H1 (cell line): ENCODE measurements around the gene PMEPA1. TPM values are rescaled to one million over a fixed set of nuclear protein-coding genes. Genes with fewer than 3 reads are reported as not detected.

Experiments
- CTCF ChIA-PET: fragments of 300-600 bp; sonication (Branson Sonifier 250); formaldehyde crosslinking; loops from one replicate; lab custom pipeline; 2021; ENCODE audit not compliant: partially characterized antibody; lab: Charles Lee
- POLR2A ChIA-PET: fragments of 300-600 bp; sonication (Branson Sonifier 250); formaldehyde crosslinking; loops from one replicate; lab custom pipeline; 2021; ENCODE audit warnings: inconsistent platforms; ENCODE audit not compliant: partially characterized antibody; lab: Charles Lee
- DNase-seq, 2 experiments: peaks; one replicate each; pipeline versions ENCODE4 v3.0.0 to v3.0.0-alpha.2; 2010 to 2022; ENCODE audit warnings: low spot score in 2 of 2, low read depth in 1 of 2, mixed read lengths in 1 of 2
- FAIRE-seq: peaks from 2 replicates; lab custom pipeline; 2011; peaks lifted over from hg19 to GRCh38; lab: Jason Lieb, UNC
- H2AFZ ChIP-seq: 2 replicates; pipeline ENCODE4 v1.8.1; 2012; ENCODE audit warnings: low read length, inconsistent platforms
- H2AK5ac ChIP-seq: 2 replicates; pipeline ENCODE4 v1.6.1; 2013; ENCODE audit warnings: low read depth, low read length
- H2BK120ac ChIP-seq: replicated peaks from 2 replicates; pipeline ENCODE3; 2013; ENCODE audit warnings: low read depth, low read length, inconsistent platforms
- H2BK12ac ChIP-seq: 2 replicates; pipeline ENCODE4 v1.6.1; 2013; ENCODE audit warnings: low read depth, low read length
- H2BK15ac ChIP-seq: 2 replicates; pipeline ENCODE4 v1.6.1; 2013; ENCODE audit warnings: low read length
- H2BK20ac ChIP-seq: 2 replicates; pipeline ENCODE4 v1.6.1; 2013; ENCODE audit warnings: low read length
- H2BK5ac ChIP-seq: 2 replicates; pipeline ENCODE4 v1.6.1; 2013; ENCODE audit warnings: low read depth, low read length
- H3K14ac ChIP-seq: 2 replicates; pipeline ENCODE4 v1.6.1; 2013; ENCODE audit warnings: inconsistent platforms; ENCODE audit not compliant: insufficient read length
- H3K18ac ChIP-seq: 2 replicates; pipeline ENCODE4 v1.6.1; 2013; ENCODE audit warnings: low read length; ENCODE audit errors: extremely low read depth
- H3K23ac ChIP-seq: 2 replicates; pipeline ENCODE4 v1.6.1; 2013; ENCODE audit warnings: inconsistent platforms; ENCODE audit not compliant: insufficient read length
- H3K23me2 ChIP-seq: 2 replicates; pipeline ENCODE4 v1.6.1; 2013; ENCODE audit warnings: low read depth, low read length
- H3K27ac ChIP-seq: 2 replicates; pipeline ENCODE4 v1.6.1; 2011; ENCODE audit warnings: low read depth, low read length, inconsistent platforms
- H3K27me3 ChIP-seq, 4 experiments: replicated peaks in 1 of 4; 1 replicate in 1 of 4; 2 replicates in 3 of 4; pipeline versions ENCODE4 v1.6.1 to v1.8.1; 2011 to 2013; ENCODE audit warnings: low read length in 3 of 4, mild to moderate bottlenecking in 3 of 4, inconsistent platforms in 2 of 4, mixed read lengths in 2 of 4, moderate library complexity in 1 of 4; ENCODE audit not compliant: control insufficient read depth in 3 of 4, insufficient read depth in 3 of 4; ENCODE audit errors: extremely low read depth in 1 of 4
- H3K36me3 ChIP-seq, 4 experiments: 2 replicates each; pipeline versions ENCODE4 v1.6.1 to v1.8.1; 2011 to 2013; ENCODE audit warnings: mild to moderate bottlenecking in 4 of 4, low read length in 3 of 4, moderate library complexity in 2 of 4, control low read depth in 1 of 4, inconsistent platforms in 1 of 4; ENCODE audit not compliant: insufficient read depth in 4 of 4, control insufficient read depth in 2 of 4
- H3K4ac ChIP-seq: replicated peaks from 2 replicates; pipeline ENCODE3; 2013; ENCODE audit warnings: low read length, low read depth, mixed read lengths, inconsistent platforms; ENCODE audit not compliant: insufficient read length
- H3K4me1 ChIP-seq, 4 experiments: replicated peaks in 1 of 4; 1 replicate in 1 of 4; 2 replicates in 3 of 4; pipeline versions ENCODE4 v1.6.1 to v1.8.1; 2011 to 2013; ENCODE audit warnings: low read length in 3 of 4, inconsistent platforms in 2 of 4, mixed read lengths in 1 of 4; ENCODE audit not compliant: insufficient read depth in 4 of 4, control insufficient read depth in 3 of 4
- H3K4me2 ChIP-seq, 2 experiments: 2 replicates each; pipeline versions ENCODE4 v1.6.1 to v1.8.1; 2011 to 2013; ENCODE audit warnings: low read depth in 2 of 2, low read length in 2 of 2, control low read depth in 1 of 2, inconsistent platforms in 1 of 2, mild to moderate bottlenecking in 1 of 2; ENCODE audit not compliant: insufficient read depth in 1 of 2
- H3K4me3 ChIP-seq, 4 experiments: fragments of 200-600, 300-600 bp in 1 of 4; sonication (generic), shearing (Covaris generic), sonication (Bioruptor Twin) in 1 of 4; 2 replicates each; pipeline versions ENCODE4 v1.5.1 to v1.8.1; 2011 to 2016; ENCODE audit warnings: low read length in 4 of 4, low read depth in 3 of 4, control low read depth in 2 of 4, inconsistent platforms in 2 of 4, mild to moderate bottlenecking in 2 of 4, mixed read lengths in 1 of 4, moderate library complexity in 1 of 4; ENCODE audit not compliant: insufficient read depth in 2 of 4; ENCODE audit errors: extremely low read depth in 1 of 4
- H3K56ac ChIP-seq: replicated peaks from 2 replicates; pipeline ENCODE3; 2013; ENCODE audit warnings: low read depth, mild to moderate bottlenecking, mixed read lengths, low read length, inconsistent platforms; ENCODE audit not compliant: insufficient read length
- H3K79me1 ChIP-seq: 2 replicates; pipeline ENCODE4 v1.6.1; 2013; ENCODE audit warnings: low read depth, low read length, control low read depth
- H3K79me2 ChIP-seq, 2 experiments: 2 replicates each; pipeline versions ENCODE4 v1.6.1 to v1.8.1; 2012 to 2013; ENCODE audit warnings: low read length in 2 of 2, mild to moderate bottlenecking in 2 of 2, inconsistent platforms in 1 of 2; ENCODE audit not compliant: insufficient read depth in 2 of 2, control insufficient read depth in 1 of 2
- H3K9ac ChIP-seq, 4 experiments: replicated peaks in 1 of 4; 1 replicate in 1 of 4; 2 replicates in 3 of 4; pipeline versions ENCODE4 v1.6.1 to v1.8.1; 2011 to 2013; ENCODE audit warnings: low read depth in 3 of 4, low read length in 3 of 4, control low read depth in 2 of 4, mild to moderate bottlenecking in 2 of 4, moderate library complexity in 2 of 4, inconsistent platforms in 1 of 4; ENCODE audit errors: extremely low read depth in 1 of 4
- H3K9me3 ChIP-seq, 2 experiments: 2 replicates each; pipeline versions ENCODE4 v1.6.1 to v1.8.1; 2012 to 2013; ENCODE audit warnings: mild to moderate bottlenecking in 2 of 2, moderate library complexity in 2 of 2, control low read depth in 1 of 2, inconsistent platforms in 1 of 2, low read depth in 1 of 2, low read length in 1 of 2, mixed read lengths in 1 of 2; ENCODE audit not compliant: insufficient read depth in 2 of 2
- H4K20me1 ChIP-seq, 2 experiments: replicated peaks in 1 of 2; 2 replicates each; pipeline versions ENCODE3 to v1.8.1; 2011 to 2013; ENCODE audit warnings: inconsistent platforms in 2 of 2, low read length in 2 of 2, mild to moderate bottlenecking in 1 of 2; ENCODE audit not compliant: insufficient read depth in 2 of 2, control insufficient read depth in 1 of 2
- H4K5ac ChIP-seq: 2 replicates; pipeline ENCODE4 v1.6.1; 2013; ENCODE audit warnings: low read length, low read depth, mixed read lengths, inconsistent platforms; ENCODE audit not compliant: insufficient read length
- H4K8ac ChIP-seq: 2 replicates; pipeline ENCODE4 v1.8.0; 2013; ENCODE audit warnings: mild to moderate bottlenecking, moderate library complexity, low read length, inconsistent platforms; ENCODE audit not compliant: insufficient read depth; ENCODE audit errors: extremely low read depth
- H4K91ac ChIP-seq: replicated peaks from 2 replicates; pipeline ENCODE3; 2013; ENCODE audit warnings: low read length, mixed read lengths, inconsistent platforms; ENCODE audit not compliant: insufficient read length
- HDAC6 ChIP-seq: IDR thresholded peaks from one replicate; pipeline ENCODE4 v1.7.1; 2012; ENCODE audit warnings: low read depth, mild to moderate bottlenecking, inconsistent platforms, low read length, moderate library complexity
- POLR2A ChIP-seq, 2 experiments: IDR thresholded peaks; 1 replicate in 1 of 2; 2 replicates in 1 of 2; pipeline ENCODE4 v1.6.1; 2011; ENCODE audit warnings: low read depth in 2 of 2, low read length in 2 of 2, mild to moderate bottlenecking in 2 of 2; ENCODE audit errors: control extremely low read depth in 1 of 2
- WGBS, 2 experiments: shearing (Covaris generic) in 1 of 2; methylation state at CpG; one replicate each; pipeline versions ENCODE4 v1.1.6 to v1.1.7; 2013 to 2015; ENCODE audit warnings: low lambda C conversion rate in 2 of 2, mixed read lengths in 2 of 2, inconsistent platforms in 1 of 2, low coverage in 1 of 2, missing lambda C conversion rate in 1 of 2; ENCODE audit not compliant: insufficient replicate concordance in 2 of 2, insufficient coverage in 1 of 2, insufficient read length in 1 of 2; ENCODE audit errors: extremely low coverage in 1 of 2, missing lambda C conversion rate in 1 of 2; 5-methylcytosine and 5-hydroxymethylcytosine counted together
- polyA plus RNA-seq, 7 experiments: library from polyadenylated mRNA; depleted of rRNA in 3 of 7; stranded (reverse) in 5 of 7; unstranded in 2 of 7; fragments of >200 nt in 5 of 7; fragments of 200-250 nt in 2 of 7; gene quantifications; 1 replicate in 5 of 7; 2 replicates in 1 of 7; 4 replicates in 1 of 7; pipeline versions ENCODE4 v1.2.1 to v1.2.3, GENCODE V29; 2011 to 2013; ENCODE audit warnings: missing spikeins in 2 of 7, mixed read lengths in 2 of 7
- total RNA-seq: library from RNA; stranded (reverse); fragmentation: NEBNext Ultra II Directional; extraction: Animal tissue kit (Norgen Biotek cat#: 25700); gene quantifications from 2 replicates; pipeline ENCODE4 v1.2.1, GENCODE V29; 2021

The PMEPA1 gene
- total and polyA plus RNA-seq, 2 of the 8 experiments (the other 6 are each of a cell fraction or from before 2014, with no cell fraction given): 12.7 to 20.5 TPM

DNA sequence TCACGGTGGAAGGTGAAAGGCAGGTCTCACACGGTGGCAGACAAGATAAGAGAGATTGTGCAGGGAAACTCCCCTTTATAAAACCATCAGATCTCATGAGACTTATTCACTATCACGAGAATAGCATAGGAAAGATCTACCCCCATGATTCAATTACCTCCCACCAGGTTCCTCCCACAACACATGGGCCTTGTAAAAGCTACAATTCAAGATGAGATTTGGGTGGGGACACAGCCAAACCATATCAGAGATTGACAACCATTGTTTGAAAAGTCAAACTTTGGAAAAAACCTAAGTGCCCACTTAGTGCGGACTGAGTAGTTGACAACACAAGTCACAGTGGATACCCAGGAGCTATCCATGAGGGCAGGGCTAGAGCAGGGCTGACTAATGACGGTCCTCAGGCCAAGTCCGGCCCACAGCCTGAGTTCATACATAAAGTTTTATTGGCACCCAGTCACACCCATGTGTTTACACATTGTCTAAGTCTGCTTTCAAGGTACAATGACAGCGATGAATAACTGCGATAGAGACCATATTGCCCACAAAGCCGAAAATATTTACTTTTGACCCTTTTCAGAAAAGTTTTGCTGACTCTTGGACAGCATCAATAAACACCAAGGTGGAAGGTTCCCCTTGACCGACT lies 33.8 kb upstream of the PMEPA1 start:
- H2BK15ac ChIP-seq: no peak overlapping the region
- H2BK20ac ChIP-seq: no peak overlapping the region
- FAIRE-seq (no peak), DNase-seq (no peak)
- H2BK5ac ChIP-seq: no peak overlapping the region
- TF ChIP-seq HDAC6: no peak
- no peak for TF ChIP-seq POLR2A (IDR thresholded peaks at IDR 0.05; ENCODE audit: control extremely low read depth in 1 of 2, low read depth in 2 of 2, low read length in 2 of 2)
- no peak overlapping the region for H4K8ac ChIP-seq
- no peak overlapping the region for H2BK120ac ChIP-seq
- no peaks in the 10 kb centered on the region for H3K36me3 ChIP-seq
- H3K9me3 ChIP-seq: no peaks in the 10 kb centered on the region
- H3K23me2 ChIP-seq: no peaks in the 10 kb centered on the region
- H3K79me1 ChIP-seq: no peaks in the 10 kb centered on the region
- H3K27ac ChIP-seq: no peak overlapping the region
- no peak overlapping the region for H3K4me2 ChIP-seq
- no peaks in the 10 kb centered on the region for H4K20me1 ChIP-seq
- H3K4me3 ChIP-seq: no peak overlapping the region
- WGBS, 2 experiments: 91% methylated on average over 10 of the region's 10 CpGs; no CpG with 5 or more reads in 1 of the 2 experiments
- H3K27me3 ChIP-seq: no peaks in the 10 kb centered on the region
- POLR2A ChIA-PET: no interaction called here
- no peak overlapping the region for H3K9ac ChIP-seq
- no peak overlapping the region for H3K56ac ChIP-seq
- H3K14ac ChIP-seq: no peak overlapping the region
- no peak overlapping the region for H3K18ac ChIP-seq
- no peak overlapping the region for H3K4ac ChIP-seq
- no peak overlapping the region for H2AFZ ChIP-seq
- no peak overlapping the region for H2BK12ac ChIP-seq
- CTCF ChIA-PET: interaction anchor here (0.6 kb wide), 1 partner anchor 17 kb away, joined by 3 read pairs; no protein-coding TSS in a partner anchor
- no peaks in the 10 kb centered on the region for H3K79me2 ChIP-seq
- no peak overlapping the region for H2AK5ac ChIP-seq
- H3K4me1 ChIP-seq: peaks cover 0 to 9% (median 0%) of the 10 kb centered on the region in 4 experiments; a peak in 3 of 7 replicates
- no peak overlapping the region for H3K23ac ChIP-seq
- H4K91ac ChIP-seq: no peak overlapping the region
- H4K5ac ChIP-seq: no peak overlapping the region
